Vagina (tissue), 2 donors: ENCODE results near the gene CFAP119. TPM values are rescaled to one million over a fixed set of nuclear protein-coding genes. Genes with fewer than 3 reads are reported as not detected.
A peak's percentile ranks its signal among the peaks of the same experiment; 100 is the strongest.
"Not testable (repeated sequence)": the region's sequence is repeated elsewhere in the genome, so short reads cannot be mapped to it uniquely, and the experiment has no call there.

ENCODE experiments used
- DNase-seq, 2 donors: peaks; one replicate each; pipeline ENCODE4 v3.0.0-alpha.2; 2017; ENCODE audit errors: extremely low spot score in 2 of 2
- H3K27ac ChIP-seq: fragments of 200-600 bp; sonication (generic); one replicate; pipeline ENCODE4 v1.5.1; 2019
- H3K27me3 ChIP-seq: fragments of 200-600 bp; sonication (generic); one replicate; pipeline ENCODE4 v1.5.1; 2019
- H3K36me3 ChIP-seq, 2 donors: fragments of 200-600 bp; sonication (generic); one replicate each; pipeline ENCODE4 v1.5.1; 2017 to 2019
- H3K4me1 ChIP-seq: fragments of 200-600 bp; sonication (generic); one replicate; pipeline ENCODE4 v1.5.1; 2019
- H3K4me3 ChIP-seq, 2 donors: fragments of 200-600 bp; sonication (generic); 1 replicate in 1 of 2; 2 replicates in 1 of 2; pipeline ENCODE4 v1.5.1; 2016 to 2019
- H3K9me3 ChIP-seq: fragments of 200-600 bp; sonication (generic); one replicate; pipeline ENCODE4 v1.5.1; 2019
- POLR2A ChIP-seq, 2 donors: fragments of 450-650 bp; IDR thresholded peaks; one replicate each; pipeline ENCODE4 v1.6.1; 2017; ENCODE audit warnings: antibody characterized with exemption in 2 of 2, mild to moderate bottlenecking in 2 of 2, moderate library complexity in 2 of 2
- POLR2AphosphoS5 ChIP-seq, 2 donors: sonication (generic); formaldehyde crosslinking; IDR thresholded peaks; one replicate each; pipeline ENCODE4 v1.9.0; 2017; ENCODE audit warnings: antibody characterized with exemption in 2 of 2, mild to moderate bottlenecking in 2 of 2, low read depth in 1 of 2; ENCODE audit not compliant: insufficient read depth in 1 of 2
- intact Hi-C: fragments of 100-400 bp; cut with DNase I; formaldehyde crosslinking; loops from one replicate; pipeline ENCODE4 v1.15.1; 2023
- total RNA-seq: library from RNA; depleted of rRNA; stranded (reverse); fragments of >200 nt; gene quantifications from one replicate; pipeline ENCODE4 v1.2.3, GENCODE V29; 2016
- TF ChIP-seq, protein P1 (sequence below), 3 experiments: fragments of 450-650 bp in 2 of 3; fragments of 200-600 bp in 1 of 3; sonication (generic) in 1 of 3; IDR thresholded peaks; one replicate each; pipeline ENCODE4 v1.5.1; 2017 to 2019; ENCODE audit warnings: antibody characterized with exemption in 3 of 3, mild to moderate bottlenecking in 2 of 3, moderate library complexity in 2 of 3

Gene CFAP119
- 1.7 TPM for total RNA-seq

- H3K27ac ChIP-seq, result peak within 1 kb of the TSS; percentile 98
- H3K27me3 ChIP-seq, result no peaks in the 10 kb centered on the region
- TF ChIP-seq, protein P1, sequence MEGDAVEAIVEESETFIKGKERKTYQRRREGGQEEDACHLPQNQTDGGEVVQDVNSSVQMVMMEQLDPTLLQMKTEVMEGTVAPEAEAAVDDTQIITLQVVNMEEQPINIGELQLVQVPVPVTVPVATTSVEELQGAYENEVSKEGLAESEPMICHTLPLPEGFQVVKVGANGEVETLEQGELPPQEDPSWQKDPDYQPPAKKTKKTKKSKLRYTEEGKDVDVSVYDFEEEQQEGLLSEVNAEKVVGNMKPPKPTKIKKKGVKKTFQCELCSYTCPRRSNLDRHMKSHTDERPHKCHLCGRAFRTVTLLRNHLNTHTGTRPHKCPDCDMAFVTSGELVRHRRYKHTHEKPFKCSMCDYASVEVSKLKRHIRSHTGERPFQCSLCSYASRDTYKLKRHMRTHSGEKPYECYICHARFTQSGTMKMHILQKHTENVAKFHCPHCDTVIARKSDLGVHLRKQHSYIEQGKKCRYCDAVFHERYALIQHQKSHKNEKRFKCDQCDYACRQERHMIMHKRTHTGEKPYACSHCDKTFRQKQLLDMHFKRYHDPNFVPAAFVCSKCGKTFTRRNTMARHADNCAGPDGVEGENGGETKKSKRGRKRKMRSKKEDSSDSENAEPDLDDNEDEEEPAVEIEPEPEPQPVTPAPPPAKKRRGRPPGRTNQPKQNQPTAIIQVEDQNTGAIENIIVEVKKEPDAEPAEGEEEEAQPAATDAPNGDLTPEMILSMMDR (IDR thresholded peaks at IDR 0.05), result no peak
- TF ChIP-seq POLR2A (IDR thresholded peaks at IDR 0.05), result peak in 1 of 2 donors; percentile 78
- peak; percentile 97 to 98 for TF ChIP-seq POLR2AphosphoS5 (IDR thresholded peaks at IDR 0.05; ENCODE audit: insufficient read depth in 1 of 2, low read depth in 1 of 2)
- H3K9me3 ChIP-seq, result no peaks in the 10 kb centered on the region
- H3K4me3 ChIP-seq, result peak within 1 kb of the TSS; percentile 74 to 98
- H3K36me3 ChIP-seq, result peaks cover 5 to 41% of the 10 kb centered on the region in 2 donors
- DNase-seq, result peak; percentile 98
- intact Hi-C loops, result loop anchor here (5.0 kb wide), 1 partner anchor 65 kb away; the partner anchor contains the start of gene SRCAP
- H3K4me1 ChIP-seq, result peaks cover 37% of the 10 kb centered on the region
Measured at GRCh38 chr16:30761928-30762902, at the start of gene CFAP119, which contains the start of gene RNF40. TSS of gene CFAP119 (minus strand) at chr16:30762062. CDS start at chr16:30761748, 314 bp downstream. TSS of gene RNF40 (plus strand) at chr16:30762322. CDS start at chr16:30762546, 224 bp downstream.

DNA sequence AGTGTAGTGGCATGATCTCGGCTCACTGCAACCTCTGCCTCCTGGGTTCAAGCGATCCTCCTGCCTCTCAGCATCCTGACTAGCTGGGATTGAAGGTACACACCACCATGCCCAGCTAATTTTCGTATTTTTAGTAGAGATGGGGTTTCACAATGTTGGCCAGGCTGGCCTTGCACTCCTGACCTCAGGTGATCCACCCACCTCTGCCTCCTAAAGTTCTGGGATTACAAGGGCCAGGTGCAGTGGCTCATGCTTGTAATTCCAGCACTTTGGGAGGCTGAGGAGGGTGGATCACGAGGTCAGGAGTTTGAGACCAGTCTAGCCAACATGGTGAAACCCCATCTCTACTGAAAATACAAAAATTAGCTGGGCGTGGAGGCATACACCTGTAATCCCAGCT, 47.8 kb upstream of the CFAP119 start:
- intact Hi-C loops, result not testable (repeated sequence)

GRCh38 chr16:30808890-30809426, 47.1 kb upstream of the CFAP119 start:
- H3K36me3 ChIP-seq, H3K4me3 ChIP-seq, DNase-seq, H3K27me3 ChIP-seq, intact Hi-C loops, H3K9me3 ChIP-seq, H3K27ac ChIP-seq: not testable (repeated sequence)
- H3K4me1 ChIP-seq, result peaks cover 29% of the 10 kb centered on the region

More for the DNA sequence above, 47.8 kb upstream of the CFAP119 start:
- not testable (repeated sequence) for H3K36me3 ChIP-seq, H3K27me3 ChIP-seq, H3K4me3 ChIP-seq, H3K27ac ChIP-seq, H3K9me3 ChIP-seq, DNase-seq
- peaks cover 34% of the 10 kb centered on the region for H3K4me1 ChIP-seq

- no peaks in the 10 kb centered on the region for H3K27me3 ChIP-seq
- H3K27ac ChIP-seq, result no peak overlapping the region
- DNase-seq, result no peak
- H3K36me3 ChIP-seq, result no peaks in the 10 kb centered on the region
- TF ChIP-seq POLR2A (IDR thresholded peaks at IDR 0.05), result no peak
- no peak for TF ChIP-seq POLR2AphosphoS5 (IDR thresholded peaks at IDR 0.05; ENCODE audit: insufficient read depth in 1 of 2, low read depth in 1 of 2)
- TF ChIP-seq, protein P1 (IDR thresholded peaks at IDR 0.05), result no peak
- no peaks in the 10 kb centered on the region for H3K9me3 ChIP-seq
- no peak overlapping the region for H3K4me3 ChIP-seq
- intact Hi-C loops, result no loop called here
- peaks cover 20% of the 10 kb centered on the region for H3K4me1 ChIP-seq
Measured at GRCh38 chr16:30808146-30808545, 46.3 kb upstream of the CFAP119 start.

GRCh38 chr16:30805370-30806169, 43.7 kb upstream of the CFAP119 start:
- Histone ChIP-seq H3K9me3 (no peaks in the 10 kb centered on the region), H3K4me3 (peak overlapping the region; percentile 73 to 86), H3K36me3 (no peaks in the 10 kb centered on the region), H3K4me1 (peaks cover 19% of the 10 kb centered on the region), H3K27ac (peak overlapping the region; percentile 85), H3K27me3 (no peaks in the 10 kb centered on the region)
- DNase-seq, result no peak
- peak in 1 of 2 donors; percentile 83 for TF ChIP-seq POLR2A (IDR thresholded peaks at IDR 0.05)
- peak; percentile 65 to 96 for TF ChIP-seq POLR2AphosphoS5 (IDR thresholded peaks at IDR 0.05; ENCODE audit: insufficient read depth in 1 of 2, low read depth in 1 of 2)
- TF ChIP-seq, protein P1 (IDR thresholded peaks at IDR 0.05), result no peak
- intact Hi-C loops, result no loop called here
